GM21381 (cell line): ENCODE data around the gene TRAF5.
"Not testable (repeated sequence)": the region's sequence is repeated elsewhere in the genome, so short reads cannot be mapped to it uniquely, and the experiment has no call there.

ENCODE experiments used
- ATAC-seq: cut with Tn5 transposase; IDR thresholded peaks from one replicate; pipeline ENCODE4 v1.9.1; 2021; ENCODE audit warnings: mild to moderate bottlenecking, moderate library complexity; ENCODE audit not compliant: unreplicated experiment

TRAF5 gene

GRCh38 chr1:211345719-211346118 lies 19.1 kb downstream of the TRAF5 start:
- no peak for ATAC-seq

DNA sequence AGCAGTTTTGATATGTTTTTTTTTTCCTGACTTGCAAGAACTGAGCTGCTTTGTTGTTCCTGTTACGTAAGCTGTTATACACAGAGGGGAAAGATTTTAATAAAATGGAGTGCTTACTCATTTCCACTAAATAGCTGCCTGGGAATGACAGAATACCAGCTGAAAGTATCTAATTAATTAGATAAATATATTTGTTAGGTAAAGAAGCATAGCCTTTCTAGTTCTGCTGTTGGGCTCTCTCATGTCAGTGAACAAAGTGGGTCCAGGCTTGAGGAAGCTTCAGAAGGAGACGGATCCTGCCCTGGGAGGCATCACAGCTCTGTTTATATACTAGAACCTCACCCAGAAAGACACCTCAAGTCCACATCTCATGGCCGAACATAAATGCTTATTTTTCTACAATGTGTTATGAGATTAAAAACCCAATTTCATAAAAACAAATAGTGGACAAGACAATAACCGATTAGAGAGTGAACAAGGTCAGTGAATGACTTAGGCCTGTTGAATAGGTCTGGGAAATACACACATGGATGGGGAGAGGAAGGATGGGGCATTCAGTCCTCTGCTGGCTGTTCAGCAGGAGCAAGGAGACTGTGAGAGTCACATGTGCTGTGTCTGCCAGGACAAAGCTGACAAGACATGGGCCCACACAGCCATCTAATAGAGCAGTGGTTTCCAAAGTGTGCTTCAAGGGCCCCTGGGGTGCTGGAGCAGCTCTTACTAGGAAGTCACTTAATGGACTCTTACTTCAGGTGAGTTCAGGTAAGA lies 20.6 kb downstream of the TRAF5 start:
- ATAC-seq = no peak

- no peak for ATAC-seq
These were observed 21.9 kb downstream of the TRAF5 start for GRCh38 chr1:211348547-211348946.

DNA sequence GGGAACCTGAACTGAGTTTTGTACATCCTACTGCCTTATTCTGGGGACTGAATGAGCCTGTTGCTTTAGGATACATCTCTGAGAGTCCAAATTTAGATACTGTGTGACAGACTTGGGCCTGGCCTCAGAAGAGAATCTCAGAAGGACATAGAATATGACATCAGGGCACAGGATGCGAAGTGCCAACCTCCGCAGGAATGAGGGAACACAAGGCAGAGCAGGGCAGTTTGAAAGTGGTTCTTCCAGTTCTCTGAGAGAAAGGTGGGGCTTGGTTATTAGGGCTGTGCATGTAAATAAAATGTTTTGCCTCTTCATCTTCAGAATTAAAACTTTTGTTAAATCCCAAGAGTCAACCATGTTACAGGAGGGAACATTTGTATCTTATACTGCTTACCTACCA lies 23.1 kb downstream of the TRAF5 start:
- no peak for ATAC-seq

DNA sequence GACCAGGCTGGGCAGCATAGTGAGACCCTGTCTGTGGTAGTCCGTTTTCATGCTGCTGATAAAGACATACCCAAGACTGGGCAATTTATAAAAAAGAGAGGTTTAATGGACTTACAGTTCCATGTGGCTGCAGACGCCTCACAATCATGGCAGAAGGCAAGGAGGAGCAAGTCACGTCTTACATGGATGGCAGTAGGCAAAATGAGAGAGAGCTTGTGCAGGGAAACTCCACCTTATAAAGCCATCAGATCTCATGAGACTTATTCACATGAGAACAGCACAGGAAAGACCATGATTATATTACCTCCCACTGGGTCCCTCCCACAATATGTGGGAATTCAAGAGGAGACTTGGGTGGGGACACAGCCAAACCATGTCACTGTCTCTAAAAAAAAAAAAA lies 25.4 kb downstream of the TRAF5 start:
- not testable (repeated sequence) for ATAC-seq

DNA sequence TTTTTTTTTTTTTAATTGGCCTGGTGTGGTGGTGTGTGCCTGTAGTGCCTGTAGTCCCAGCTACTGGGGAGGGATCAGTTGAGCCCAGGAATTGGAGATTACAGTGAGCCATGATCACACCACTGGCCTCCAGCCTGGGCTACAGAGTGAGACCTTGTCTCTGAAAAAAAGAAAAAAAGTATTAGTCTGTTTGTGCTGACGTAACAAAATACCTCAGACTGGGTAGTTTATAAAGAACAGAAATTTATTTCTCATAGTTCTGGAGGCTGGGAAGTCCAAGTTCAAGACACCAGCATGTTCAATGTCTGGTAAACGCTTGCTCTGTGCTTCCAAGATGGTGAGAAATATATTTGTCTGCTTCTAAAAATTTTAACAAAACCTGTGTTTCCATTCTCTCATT lies 25.8 kb downstream of the TRAF5 start:
- ATAC-seq = no peak

GRCh38 chr1:211352985-211353515 lies 26.4 kb downstream of the TRAF5 start:
- peak; percentile 79 for ATAC-seq

GRCh38 chr1:211353562-211354212 lies 27.1 kb downstream of the TRAF5 start:
- no peak for ATAC-seq

GRCh38 chr1:211355873-211356272 lies 29.2 kb downstream of the TRAF5 start:
- ATAC-seq = no peak

DNA sequence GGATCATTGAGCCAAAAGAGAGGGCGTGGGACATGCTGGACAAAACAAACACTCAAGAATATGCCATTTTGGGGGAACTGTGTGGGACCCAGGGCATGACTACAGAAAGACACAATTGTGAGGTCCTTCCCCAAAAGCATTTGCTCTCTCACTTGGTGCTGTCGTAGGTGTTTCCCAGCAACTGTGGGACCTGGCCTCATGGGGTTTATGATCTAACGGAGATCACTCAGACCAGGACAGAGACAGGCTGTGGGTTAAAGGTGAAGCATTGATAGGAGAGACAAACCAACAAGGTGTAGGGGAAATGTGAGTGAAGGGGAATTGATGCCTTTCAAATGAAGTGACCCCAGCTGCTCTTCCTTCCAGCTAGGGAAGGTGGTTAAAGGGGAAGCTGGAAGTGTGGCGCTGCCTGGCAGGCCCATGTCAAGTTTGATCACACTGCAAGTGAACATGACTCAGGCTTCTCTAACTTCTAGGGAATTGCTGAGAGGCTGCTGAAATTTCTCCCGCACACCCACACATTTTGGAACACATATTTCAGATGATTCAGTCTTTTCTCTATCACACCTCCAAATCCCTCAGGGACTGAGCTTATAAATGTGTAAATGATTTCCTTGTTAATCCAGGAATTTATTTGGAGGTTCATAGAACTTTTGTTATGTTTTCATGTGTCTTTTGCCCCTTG lies 30.2 kb downstream of the TRAF5 start:
- no peak for ATAC-seq

- no peak for ATAC-seq
These were observed 32.1 kb downstream of the TRAF5 start for GRCh38 chr1:211358685-211359084.

DNA sequence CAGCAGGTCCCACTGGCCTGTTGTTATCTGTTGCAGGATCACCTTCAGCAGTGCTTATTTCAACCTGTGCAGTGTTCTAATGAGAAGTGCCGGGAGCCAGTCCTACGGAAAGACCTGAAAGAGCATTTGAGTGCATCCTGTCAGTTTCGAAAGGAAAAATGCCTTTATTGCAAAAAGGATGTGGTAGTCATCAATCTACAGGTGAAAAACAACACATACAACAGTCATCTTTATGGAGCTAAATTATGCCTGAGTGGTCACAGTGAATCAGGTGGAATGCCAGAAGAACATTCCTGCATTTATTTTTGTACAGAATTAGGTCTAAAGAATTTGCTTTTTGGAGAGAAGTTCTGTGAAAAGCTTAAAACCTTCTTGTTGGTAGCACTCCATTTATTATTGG lies 33.2 kb downstream of the TRAF5 start:
- no peak for ATAC-seq

- no peak for ATAC-seq
These were observed 34.6 kb downstream of the TRAF5 start for GRCh38 chr1:211361202-211361601.

- ATAC-seq = no peak
These were observed 43.0 kb downstream of the TRAF5 start for GRCh38 chr1:211369640-211370039.

DNA sequence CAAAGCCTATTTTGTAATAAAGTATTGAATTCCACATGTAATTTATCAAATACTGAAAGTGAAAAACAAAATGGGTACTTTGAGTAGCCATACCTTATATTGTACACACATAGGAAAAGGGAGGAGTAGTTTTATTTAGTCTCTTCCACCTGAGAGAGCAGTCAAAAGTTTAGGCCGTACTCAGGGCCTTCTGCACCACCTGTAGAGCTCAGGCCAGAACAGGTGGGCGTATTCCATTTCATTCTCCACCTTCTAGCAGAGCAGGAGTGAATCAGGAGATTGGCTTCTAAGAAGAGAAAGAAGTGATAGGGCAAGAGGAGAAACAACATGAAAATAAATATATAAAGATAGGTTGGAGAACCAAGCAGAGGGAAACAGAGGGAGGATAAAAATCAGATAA lies 44.0 kb downstream of the TRAF5 start:
- no peak for ATAC-seq

DNA sequence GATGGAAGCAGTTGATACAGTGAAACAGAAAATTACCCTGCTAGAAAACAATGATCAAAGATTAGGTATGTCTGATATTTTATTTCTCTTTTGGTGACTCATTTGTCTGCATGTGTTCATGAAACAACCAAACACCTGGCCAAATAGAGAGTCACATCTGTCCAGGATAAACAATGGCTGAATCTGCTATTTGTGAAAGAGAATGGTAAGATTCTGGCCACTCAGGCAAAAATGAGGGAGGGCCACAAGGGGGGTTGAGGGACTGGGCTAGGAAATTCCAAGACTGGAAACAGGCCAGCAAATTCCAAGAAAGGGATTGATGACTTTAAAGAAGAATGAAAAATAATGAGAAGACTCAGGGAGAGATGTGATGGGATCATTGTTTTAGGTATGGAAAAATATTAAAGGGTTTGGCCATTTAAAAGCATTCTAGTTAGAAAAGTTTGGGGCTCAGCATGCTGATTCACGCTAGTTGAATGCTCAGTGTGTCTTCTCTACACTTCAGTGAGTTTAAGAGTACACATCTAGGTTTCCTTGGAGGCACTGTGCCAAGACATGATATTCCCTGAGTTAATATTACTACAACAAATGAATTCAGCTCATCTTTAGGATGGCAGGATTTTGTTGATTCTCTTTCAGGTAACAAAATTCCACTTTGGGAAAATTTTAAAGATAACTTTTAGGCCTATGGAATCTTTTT lies 44.9 kb downstream of the TRAF5 start:
- no peak for ATAC-seq

DNA sequence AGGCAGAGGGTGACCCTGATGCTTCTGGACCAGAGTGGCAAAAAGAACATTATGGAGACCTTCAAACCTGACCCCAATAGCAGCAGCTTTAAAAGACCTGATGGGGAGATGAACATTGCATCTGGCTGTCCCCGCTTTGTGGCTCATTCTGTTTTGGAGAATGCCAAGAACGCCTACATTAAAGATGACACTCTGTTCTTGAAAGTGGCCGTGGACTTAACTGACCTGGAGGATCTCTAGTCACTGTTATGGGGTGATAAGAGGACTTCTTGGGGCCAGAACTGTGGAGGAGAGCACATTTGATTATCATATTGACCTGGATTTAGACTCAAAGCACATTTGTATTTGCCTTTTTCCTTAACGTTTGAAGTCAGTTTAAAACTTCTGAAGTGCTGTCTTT lies 45.8 kb downstream of the TRAF5 start:
- ATAC-seq = no peak

DNA sequence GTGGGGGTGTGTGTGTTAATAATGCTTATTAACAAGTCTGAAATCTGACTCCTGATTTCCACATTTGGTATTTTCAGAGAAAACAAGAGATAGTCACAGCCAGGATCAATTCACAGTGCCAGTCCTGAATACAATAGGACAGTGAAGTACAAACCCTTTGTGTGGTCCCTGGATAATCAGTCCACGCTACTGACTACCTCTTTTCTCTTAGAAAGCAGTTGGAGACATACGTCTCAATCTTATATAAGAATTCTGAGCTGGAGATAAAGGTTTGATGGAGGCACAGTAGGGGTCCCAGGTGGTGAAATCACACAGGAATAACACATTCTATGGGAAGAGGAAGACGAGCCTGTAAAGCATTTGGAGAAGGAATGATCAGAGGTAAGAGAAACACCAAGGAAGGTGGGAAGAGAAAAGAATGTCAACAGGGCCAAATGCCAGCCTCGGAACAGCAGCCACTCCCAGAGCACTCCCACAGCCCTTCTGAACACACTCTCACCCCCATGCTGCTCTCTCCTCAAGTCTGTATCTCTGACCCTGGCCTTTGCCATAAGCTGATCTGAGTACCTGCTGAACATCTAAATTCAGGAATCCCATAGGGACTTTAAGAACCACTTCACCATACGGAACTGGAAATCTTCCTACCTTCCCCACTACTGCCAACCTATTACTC lies 48.6 kb downstream of the TRAF5 start:
- no peak for ATAC-seq

DNA sequence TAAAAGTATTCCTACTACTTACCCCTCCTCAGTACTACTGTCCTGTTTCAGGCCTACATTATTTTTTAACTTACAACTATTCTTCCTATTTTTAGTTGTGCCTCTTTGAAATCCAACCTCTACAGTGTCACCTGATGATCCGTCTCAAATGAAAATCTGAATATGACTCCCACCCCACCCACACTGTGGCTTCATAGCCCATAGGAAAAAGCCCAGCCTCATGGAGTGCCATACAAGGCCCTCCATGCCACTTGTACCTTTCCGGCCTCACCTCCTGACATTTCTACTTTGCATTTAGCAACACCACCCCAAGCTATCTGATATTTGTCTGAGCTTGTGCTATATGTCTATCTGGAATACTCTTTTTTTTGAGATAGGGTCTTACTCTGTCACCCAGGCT lies 49.3 kb downstream of the TRAF5 start:
- ATAC-seq = no peak

DNA sequence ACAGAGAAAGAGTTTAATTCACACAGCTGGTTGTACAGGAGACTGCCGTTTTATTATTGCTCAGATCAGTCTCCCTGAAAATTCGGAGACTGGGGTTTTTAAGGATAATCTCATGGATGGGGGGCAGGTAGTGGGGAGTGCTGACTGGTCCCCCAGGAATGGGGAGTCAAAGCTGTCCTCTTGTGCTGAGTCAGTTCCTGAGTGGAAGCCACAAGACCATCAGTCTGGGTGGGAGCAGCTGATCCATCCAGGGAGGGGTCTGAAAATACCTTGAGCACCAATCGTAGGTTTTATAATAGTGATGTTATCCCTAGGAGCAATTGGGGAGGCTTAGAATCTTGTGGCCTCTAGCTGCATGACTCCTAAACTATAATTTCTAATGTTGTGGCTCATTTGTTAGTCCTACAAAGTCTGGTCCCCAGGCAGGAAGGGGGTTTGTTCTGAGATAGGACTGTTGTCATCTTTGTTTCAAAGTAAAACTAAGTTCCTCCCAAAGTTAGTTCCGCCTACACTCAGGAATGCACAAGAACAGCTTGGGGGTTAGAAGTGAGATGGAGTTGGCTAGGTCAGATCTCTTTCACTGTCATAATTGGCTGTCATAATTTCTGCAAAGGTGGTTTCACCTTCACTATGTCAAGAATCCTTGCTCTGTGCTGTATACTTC lies 50.3 kb downstream of the TRAF5 start:
- no peak for ATAC-seq
